ENCODE measurements around the gene SLC34A3. TPM values are rescaled to one million over a fixed set of nuclear protein-coding genes. Genes with fewer than 3 reads are reported as not detected.

The SLC34A3 gene
- total RNA-seq, 1 experiment from 2014 or later = 0.10 TPM

- DNase-seq (ENCODE audit: low read depth) = no peak
Measured at GRCh38 chr9:137195525-137196220, 35.0 kb upstream of the SLC34A3 start.

GRCh38 chr9:137198051-137198901 is 32.4 kb upstream of the SLC34A3 start:
- DNase-seq (ENCODE audit: low read depth) = peak; percentile 63

- DNase-seq (ENCODE audit: low read depth) = no peak
Measured at GRCh38 chr9:137198902-137199283, 31.8 kb upstream of the SLC34A3 start.

GRCh38 chr9:137199411-137200121 is 31.1 kb upstream of the SLC34A3 start:
- no peak for DNase-seq (ENCODE audit: low read depth)

GRCh38 chr9:137200311-137201204 is 30.1 kb upstream of the SLC34A3 start, which contains the start of gene TPRN:
TPRN (minus strand) TSS chr9:137200741; CDS start chr9:137200711, 30 bp downstream.
- DNase-seq (ENCODE audit: low read depth) = peak; percentile 99

GRCh38 chr9:137201205-137201868 is 29.4 kb upstream of the SLC34A3 start:
- DNase-seq (ENCODE audit: low read depth) = no peak

- no peak for DNase-seq (ENCODE audit: low read depth)
Measured at GRCh38 chr9:137202966-137203365, 27.7 kb upstream of the SLC34A3 start.

GRCh38 chr9:137204731-137205125 is 26.0 kb upstream of the SLC34A3 start:
- no peak for DNase-seq (ENCODE audit: low read depth)

GRCh38 chr9:137205126-137206069 is 25.3 kb upstream of the SLC34A3 start, which contains the start of the genes NDOR1 and TMEM203:
NDOR1 (plus strand) TSS chr9:137205700; CDS start chr9:137205778, 78 bp downstream.
TMEM203 (minus strand) TSS chr9:137205648; CDS start chr9:137205414, 234 bp downstream.
- peak; percentile 84 for DNase-seq (ENCODE audit: low read depth)

- no peak for DNase-seq (ENCODE audit: low read depth)
Measured at GRCh38 chr9:137206602-137207001, 24.1 kb upstream of the SLC34A3 start.

- DNase-seq (ENCODE audit: low read depth) = no peak
Measured at GRCh38 chr9:137211532-137211931, 19.2 kb upstream of the SLC34A3 start.

GRCh38 chr9:137212520-137212919 is 18.2 kb upstream of the SLC34A3 start:
- DNase-seq (ENCODE audit: low read depth) = no peak

GRCh38 chr9:137213160-137214060 is 17.3 kb upstream of the SLC34A3 start:
- no peak for DNase-seq (ENCODE audit: low read depth)

- no peak for DNase-seq (ENCODE audit: low read depth)
Measured at GRCh38 chr9:137214620-137215019, 16.1 kb upstream of the SLC34A3 start.

GRCh38 chr9:137215196-137215986 is 15.3 kb upstream of the SLC34A3 start:
- no peak for DNase-seq (ENCODE audit: low read depth)

- no peak for DNase-seq (ENCODE audit: low read depth)
Measured at GRCh38 chr9:137216188-137216965, 14.3 kb upstream of the SLC34A3 start.
